ENCODE measurements around the gene AHDC1. TPM values are rescaled to one million over a fixed set of nuclear protein-coding genes. Genes with fewer than 3 reads are reported as not detected.

Gene AHDC1
- total RNA-seq, 1 experiment from 2014 or later = 33.7 TPM

DNA sequence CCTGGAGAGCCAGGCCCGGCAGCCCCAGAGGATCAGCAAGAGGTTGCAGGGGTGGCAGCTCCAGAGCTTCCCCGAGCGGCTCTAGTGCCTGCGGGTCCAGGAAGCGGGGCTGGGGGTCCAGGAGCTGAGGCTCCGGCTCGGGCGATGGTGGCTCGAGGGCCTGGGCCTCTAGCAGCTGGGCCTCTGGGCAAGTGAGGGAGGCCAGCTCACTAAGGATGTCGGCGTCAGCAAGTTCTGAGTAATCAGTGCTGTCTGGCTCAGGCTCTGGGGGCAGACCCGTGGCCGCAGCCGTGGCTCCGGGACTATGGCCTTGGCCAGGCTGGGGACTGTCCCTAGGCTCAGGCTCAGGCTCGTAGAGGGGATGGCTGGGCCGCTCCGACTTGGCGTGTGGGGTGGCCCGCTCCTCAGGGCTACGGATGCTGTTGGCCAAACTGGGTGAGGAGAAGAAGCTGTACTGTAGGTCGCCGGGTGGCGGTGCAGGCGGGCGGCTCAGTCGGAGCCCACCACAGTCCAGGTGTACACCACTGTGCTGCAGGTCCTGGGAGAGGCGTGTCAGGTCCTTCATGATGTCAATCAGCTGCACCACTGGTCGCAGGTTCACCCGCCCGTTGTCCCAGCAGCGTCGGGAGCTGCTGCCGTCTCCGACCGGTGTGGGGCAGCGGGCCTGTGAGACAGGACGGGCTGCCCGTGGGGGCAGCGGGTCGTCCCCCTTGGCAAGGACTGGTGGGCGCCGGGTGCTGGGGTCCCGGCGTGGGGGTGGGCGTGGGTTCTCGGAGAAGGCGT is 52.6 kb downstream of the AHDC1 start:
- Histone ChIP-seq H3K9ac (ENCODE audit: low read length) (no peak overlapping the region), H3K4me2 (ENCODE audit: low read length) (no peak overlapping the region), H3K79me2 (ENCODE audit: insufficient read depth, low read length) (peaks cover 12% of the 10 kb centered on the region; the same call in 1 of the 2 replicates), H3K36me3 (ENCODE audit: control insufficient read depth in 1 of 2, insufficient read depth in 2 of 2, low read length in 2 of 2) (peaks cover 2 to 22% of the 10 kb centered on the region in 2 experiments; a peak in 2 of 4 replicates), H3K27me3 (ENCODE audit: insufficient read depth, low read length) (no peaks in the 10 kb centered on the region), H3K9me3 (ENCODE audit: control insufficient read depth in 1 of 2, insufficient read depth in 1 of 2, low read depth in 1 of 2, low read length in 2 of 2) (no peaks in the 10 kb centered on the region), H3K9me2 (ENCODE audit: insufficient read depth) (no peaks in the 10 kb centered on the region), H4K20me1 (ENCODE audit: insufficient read depth) (no peaks in the 10 kb centered on the region), H3K27ac (ENCODE audit: low read depth, low read length) (no peak overlapping the region), H3K4me3 (replicated peaks in 1 of 2; ENCODE audit: low read depth in 1 of 2, low read length in 2 of 2) (no peak overlapping the region), H2AFZ (ENCODE audit: low read depth, low read length, poor library complexity, severe bottlenecking) (no peak overlapping the region), H3K4me1 (ENCODE audit: control insufficient read depth in 1 of 2, insufficient read depth in 2 of 2, low read length in 2 of 2) (peaks cover 2 to 16% of the 10 kb centered on the region in 2 experiments)
- ChIA-PET CTCF (no interaction called here), POLR2A (no interaction called here), RAD21 (ENCODE audit: low non-redundant PET in 1 of 2, low total read pairs in 2 of 2, uncharacterized antibody in 2 of 2, unreplicated experiment in 2 of 2) (no interaction called here)
- intact Hi-C loops (cut with micrococcal nuclease) = no loop called here
- DNase-seq (ENCODE audit: low read depth, low spot score) (no peak), ATAC-seq (no peak)
- TF ChIP-seq SIN3A (IDR thresholded peaks at IDR 0.05; ENCODE audit: low read depth) = no peak
- TF ChIP-seq ZNF274 (IDR thresholded peaks at IDR 0.05; ENCODE audit: low read depth, low read length) = no peak
- TF ChIP-seq FOSL1 (IDR thresholded peaks at IDR 0.05; ENCODE audit: low read depth) = no peak
- TF ChIP-seq ZFX (IDR thresholded peaks at IDR 0.05) = no peak
- no peak for TF ChIP-seq EZH2phosphoT487 (IDR thresholded peaks at IDR 0.05; ENCODE audit: borderline replicate concordance)
- TF ChIP-seq, protein P1, sequence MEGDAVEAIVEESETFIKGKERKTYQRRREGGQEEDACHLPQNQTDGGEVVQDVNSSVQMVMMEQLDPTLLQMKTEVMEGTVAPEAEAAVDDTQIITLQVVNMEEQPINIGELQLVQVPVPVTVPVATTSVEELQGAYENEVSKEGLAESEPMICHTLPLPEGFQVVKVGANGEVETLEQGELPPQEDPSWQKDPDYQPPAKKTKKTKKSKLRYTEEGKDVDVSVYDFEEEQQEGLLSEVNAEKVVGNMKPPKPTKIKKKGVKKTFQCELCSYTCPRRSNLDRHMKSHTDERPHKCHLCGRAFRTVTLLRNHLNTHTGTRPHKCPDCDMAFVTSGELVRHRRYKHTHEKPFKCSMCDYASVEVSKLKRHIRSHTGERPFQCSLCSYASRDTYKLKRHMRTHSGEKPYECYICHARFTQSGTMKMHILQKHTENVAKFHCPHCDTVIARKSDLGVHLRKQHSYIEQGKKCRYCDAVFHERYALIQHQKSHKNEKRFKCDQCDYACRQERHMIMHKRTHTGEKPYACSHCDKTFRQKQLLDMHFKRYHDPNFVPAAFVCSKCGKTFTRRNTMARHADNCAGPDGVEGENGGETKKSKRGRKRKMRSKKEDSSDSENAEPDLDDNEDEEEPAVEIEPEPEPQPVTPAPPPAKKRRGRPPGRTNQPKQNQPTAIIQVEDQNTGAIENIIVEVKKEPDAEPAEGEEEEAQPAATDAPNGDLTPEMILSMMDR (IDR thresholded peaks at IDR 0.05 in 2 of 3, conservative IDR thresholded peaks at IDR 0.05 in 1 of 3; ENCODE audit: borderline replicate concordance in 1 of 3, insufficient read depth in 1 of 3, low read depth in 2 of 3, low read length in 2 of 3) = no peak
- TF ChIP-seq POLR2AphosphoS5 (IDR thresholded peaks at IDR 0.05; ENCODE audit: low read depth, low read length) = no peak
- TF ChIP-seq TCF7L2 (IDR thresholded peaks at IDR 0.05; ENCODE audit: borderline replicate concordance, extremely low read depth, insufficient read depth, insufficient read length) = no peak
- no peak for TF ChIP-seq POLR2A (IDR thresholded peaks at IDR 0.05; ENCODE audit: borderline replicate concordance, extremely low read depth, insufficient read depth, insufficient read length)
- TF ChIP-seq CEBPB (IDR thresholded peaks at IDR 0.05; ENCODE audit: low read depth) = no peak
- TF ChIP-seq EGR1 (IDR thresholded peaks at IDR 0.05; ENCODE audit: low read depth) = no peak
- TF ChIP-seq SRF (IDR thresholded peaks at IDR 0.05; ENCODE audit: low read depth) = no peak
- no peak for TF ChIP-seq CBX3 (IDR thresholded peaks at IDR 0.05; ENCODE audit: low read depth)
- TF ChIP-seq, protein P2, sequence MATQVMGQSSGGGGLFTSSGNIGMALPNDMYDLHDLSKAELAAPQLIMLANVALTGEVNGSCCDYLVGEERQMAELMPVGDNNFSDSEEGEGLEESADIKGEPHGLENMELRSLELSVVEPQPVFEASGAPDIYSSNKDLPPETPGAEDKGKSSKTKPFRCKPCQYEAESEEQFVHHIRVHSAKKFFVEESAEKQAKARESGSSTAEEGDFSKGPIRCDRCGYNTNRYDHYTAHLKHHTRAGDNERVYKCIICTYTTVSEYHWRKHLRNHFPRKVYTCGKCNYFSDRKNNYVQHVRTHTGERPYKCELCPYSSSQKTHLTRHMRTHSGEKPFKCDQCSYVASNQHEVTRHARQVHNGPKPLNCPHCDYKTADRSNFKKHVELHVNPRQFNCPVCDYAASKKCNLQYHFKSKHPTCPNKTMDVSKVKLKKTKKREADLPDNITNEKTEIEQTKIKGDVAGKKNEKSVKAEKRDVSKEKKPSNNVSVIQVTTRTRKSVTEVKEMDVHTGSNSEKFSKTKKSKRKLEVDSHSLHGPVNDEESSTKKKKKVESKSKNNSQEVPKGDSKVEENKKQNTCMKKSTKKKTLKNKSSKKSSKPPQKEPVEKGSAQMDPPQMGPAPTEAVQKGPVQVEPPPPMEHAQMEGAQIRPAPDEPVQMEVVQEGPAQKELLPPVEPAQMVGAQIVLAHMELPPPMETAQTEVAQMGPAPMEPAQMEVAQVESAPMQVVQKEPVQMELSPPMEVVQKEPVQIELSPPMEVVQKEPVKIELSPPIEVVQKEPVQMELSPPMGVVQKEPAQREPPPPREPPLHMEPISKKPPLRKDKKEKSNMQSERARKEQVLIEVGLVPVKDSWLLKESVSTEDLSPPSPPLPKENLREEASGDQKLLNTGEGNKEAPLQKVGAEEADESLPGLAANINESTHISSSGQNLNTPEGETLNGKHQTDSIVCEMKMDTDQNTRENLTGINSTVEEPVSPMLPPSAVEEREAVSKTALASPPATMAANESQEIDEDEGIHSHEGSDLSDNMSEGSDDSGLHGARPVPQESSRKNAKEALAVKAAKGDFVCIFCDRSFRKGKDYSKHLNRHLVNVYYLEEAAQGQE (IDR thresholded peaks at IDR 0.05; ENCODE audit: low read depth) = no peak
- TF ChIP-seq RAD21 (IDR thresholded peaks at IDR 0.05; ENCODE audit: low read depth) = no peak
- TF ChIP-seq, protein P3, sequence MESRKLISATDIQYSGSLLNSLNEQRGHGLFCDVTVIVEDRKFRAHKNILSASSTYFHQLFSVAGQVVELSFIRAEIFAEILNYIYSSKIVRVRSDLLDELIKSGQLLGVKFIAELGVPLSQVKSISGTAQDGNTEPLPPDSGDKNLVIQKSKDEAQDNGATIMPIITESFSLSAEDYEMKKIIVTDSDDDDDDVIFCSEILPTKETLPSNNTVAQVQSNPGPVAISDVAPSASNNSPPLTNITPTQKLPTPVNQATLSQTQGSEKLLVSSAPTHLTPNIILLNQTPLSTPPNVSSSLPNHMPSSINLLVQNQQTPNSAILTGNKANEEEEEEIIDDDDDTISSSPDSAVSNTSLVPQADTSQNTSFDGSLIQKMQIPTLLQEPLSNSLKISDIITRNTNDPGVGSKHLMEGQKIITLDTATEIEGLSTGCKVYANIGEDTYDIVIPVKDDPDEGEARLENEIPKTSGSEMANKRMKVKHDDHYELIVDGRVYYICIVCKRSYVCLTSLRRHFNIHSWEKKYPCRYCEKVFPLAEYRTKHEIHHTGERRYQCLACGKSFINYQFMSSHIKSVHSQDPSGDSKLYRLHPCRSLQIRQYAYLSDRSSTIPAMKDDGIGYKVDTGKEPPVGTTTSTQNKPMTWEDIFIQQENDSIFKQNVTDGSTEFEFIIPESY (IDR thresholded peaks at IDR 0.05; ENCODE audit: extremely low read depth, insufficient replicate concordance, low read length) = no peak
- TF ChIP-seq ELF1 (IDR thresholded peaks at IDR 0.05; ENCODE audit: borderline replicate concordance, low read depth) = no peak
- no TSS peak for BruUV-seq (replicated peaks)

Measured in HCT116 (cell line).